H9 (cell line): ENCODE results near the gene TSC22D1. TPM values are rescaled to one million over a fixed set of nuclear protein-coding genes. Genes with fewer than 3 reads are reported as not detected.

Source experiments
- DNase-seq: peaks from one replicate; pipeline ENCODE4 v3.0.0-alpha.2; 2017
- H2AFZ ChIP-seq: one replicate; pipeline ENCODE4 v1.6.1; 2013; ENCODE audit warnings: mild to moderate bottlenecking, low read length, control low read depth, moderate library complexity
- H2AK5ac ChIP-seq: 2 replicates; pipeline ENCODE4 v1.6.1; 2013; ENCODE audit warnings: low read length, control low read depth, mixed read lengths; ENCODE audit not compliant: insufficient read length
- H2BK120ac ChIP-seq: one replicate; pipeline ENCODE4 v1.6.1; 2013; ENCODE audit warnings: low read depth, mild to moderate bottlenecking, low read length, control low read depth, inconsistent platforms; ENCODE audit not compliant: poor library complexity, severe bottlenecking
- H2BK12ac ChIP-seq: 2 replicates; pipeline ENCODE4 v1.6.1; 2013; ENCODE audit warnings: low read length, control low read depth, mixed read lengths, low read depth; ENCODE audit not compliant: insufficient read length
- H2BK15ac ChIP-seq: 2 replicates; pipeline ENCODE4 v1.6.1; 2013; ENCODE audit warnings: low read depth, low read length, control low read depth
- H2BK20ac ChIP-seq: one replicate; pipeline ENCODE4 v1.6.1; 2013; ENCODE audit warnings: low read depth, mild to moderate bottlenecking, low read length, control low read depth, inconsistent platforms; ENCODE audit not compliant: poor library complexity, severe bottlenecking
- H2BK5ac ChIP-seq: 2 replicates; pipeline ENCODE4 v1.6.1; 2013; ENCODE audit warnings: low read length, control low read depth, mixed read lengths; ENCODE audit not compliant: insufficient read length
- H3K14ac ChIP-seq: 2 replicates; pipeline ENCODE4 v1.6.1; 2013; ENCODE audit warnings: low read length, control low read depth; ENCODE audit not compliant: insufficient read depth
- H3K18ac ChIP-seq: 2 replicates; pipeline ENCODE4 v1.6.1; 2013; ENCODE audit warnings: low read depth, mild to moderate bottlenecking, mixed read lengths, low read length, control low read depth; ENCODE audit not compliant: insufficient read length
- H3K23ac ChIP-seq: 2 replicates; pipeline ENCODE4 v1.6.1; 2013; ENCODE audit warnings: low read length, control low read depth, mixed read lengths, low read depth; ENCODE audit not compliant: insufficient read length
- H3K23me2 ChIP-seq: 2 replicates; pipeline ENCODE4 v1.6.1; 2013; ENCODE audit warnings: low read depth, mild to moderate bottlenecking, mixed read lengths, low read length, control low read depth; ENCODE audit not compliant: insufficient read length, poor library complexity, severe bottlenecking
- H3K27ac ChIP-seq: 2 replicates; pipeline ENCODE4 v1.5.1; 2013; ENCODE audit warnings: low read length, control low read depth, mixed read lengths, low read depth; ENCODE audit not compliant: insufficient read length
- H3K27me3 ChIP-seq: 2 replicates; pipeline ENCODE4 v1.6.1; 2013; ENCODE audit warnings: low read length, control low read depth, inconsistent platforms; ENCODE audit not compliant: insufficient read depth
- H3K4ac ChIP-seq: 2 replicates; pipeline ENCODE4 v1.6.1; 2013; ENCODE audit warnings: low read depth, mild to moderate bottlenecking, control low read depth, inconsistent platforms, low read length, moderate library complexity
- H3K4me1 ChIP-seq: 2 replicates; pipeline ENCODE4 v1.6.1; 2013; ENCODE audit warnings: low read length, control low read depth, inconsistent platforms; ENCODE audit not compliant: insufficient read depth
- H3K4me2 ChIP-seq: 2 replicates; pipeline ENCODE4 v1.6.1; 2013; ENCODE audit warnings: low read length, control low read depth, mixed read lengths; ENCODE audit not compliant: insufficient read length, insufficient read depth
- H3K56ac ChIP-seq: 2 replicates; pipeline ENCODE4 v1.6.1; 2013; ENCODE audit warnings: low read depth, mild to moderate bottlenecking, mixed read lengths, low read length, control low read depth; ENCODE audit not compliant: insufficient read length
- H3K79me1 ChIP-seq: 2 replicates; pipeline ENCODE4 v1.6.1; 2013; ENCODE audit warnings: low read depth, mild to moderate bottlenecking, moderate library complexity, low read length, control low read depth, inconsistent platforms; ENCODE audit not compliant: insufficient read depth, poor library complexity, severe bottlenecking
- H3K79me2 ChIP-seq: 2 replicates; pipeline ENCODE4 v1.6.1; 2013; ENCODE audit warnings: low read length, control low read depth, inconsistent platforms; ENCODE audit not compliant: insufficient read depth
- H3K9ac ChIP-seq: 2 replicates; pipeline ENCODE4 v1.6.1; 2013; ENCODE audit warnings: low read length, control low read depth, mixed read lengths; ENCODE audit not compliant: insufficient read length; ENCODE audit errors: extremely low read depth
- H3K9me3 ChIP-seq: one replicate; pipeline ENCODE4 v1.6.1; 2013; ENCODE audit warnings: low read depth, low read length, inconsistent platforms; ENCODE audit not compliant: control insufficient read depth
- H3T11ph ChIP-seq: one replicate; pipeline ENCODE4 v1.6.1; 2013; ENCODE audit warnings: mild to moderate bottlenecking, low read length, control low read depth, inconsistent platforms
- H4K20me1 ChIP-seq: one replicate; pipeline ENCODE4 v1.6.1; 2013; ENCODE audit not compliant: control insufficient read depth, insufficient read length, insufficient read depth
- H4K5ac ChIP-seq: 2 replicates; pipeline ENCODE4 v1.6.1; 2013; ENCODE audit warnings: low read depth, mild to moderate bottlenecking, mixed read lengths, low read length, control low read depth; ENCODE audit not compliant: insufficient read length
- H4K8ac ChIP-seq: replicated peaks from 2 replicates; pipeline ENCODE4 v1.6.1; 2013; ENCODE audit warnings: low read length, control low read depth, mixed read lengths, low read depth; ENCODE audit not compliant: insufficient read length
- H4K91ac ChIP-seq: 2 replicates; pipeline ENCODE4 v1.6.1; 2013; ENCODE audit warnings: low read depth, mild to moderate bottlenecking, moderate library complexity, mixed read lengths, low read length, control low read depth; ENCODE audit not compliant: insufficient read length
- H3K27ac Mint-ChIP-seq, 3 experiments: 2 replicates in 2 of 3; 3 replicates in 1 of 3; pipeline ENCODE4 v1.8.0; 2020 to 2021; ENCODE audit warnings: mixed read lengths in 3 of 3, mild to moderate bottlenecking in 1 of 3, moderate library complexity in 1 of 3
- H3K27me3 Mint-ChIP-seq: 2 replicates; pipeline ENCODE4 v1.8.0; 2021; ENCODE audit warnings: low read depth, mild to moderate bottlenecking, moderate library complexity, mixed read lengths
- H3K36me3 Mint-ChIP-seq, 3 experiments: 2 replicates in 2 of 3; 3 replicates in 1 of 3; pipeline ENCODE4 v1.8.0; 2020 to 2021; ENCODE audit warnings: low read depth in 3 of 3, mixed read lengths in 3 of 3; ENCODE audit not compliant: insufficient read depth in 1 of 3
- H3K4me1 Mint-ChIP-seq, 2 experiments: 2 replicates each; pipeline ENCODE4 v1.8.0; 2020; ENCODE audit warnings: mixed read lengths in 2 of 2
- H3K4me3 Mint-ChIP-seq, 2 experiments: 2 replicates in 1 of 2; 3 replicates in 1 of 2; pipeline ENCODE4 v1.8.0; 2020 to 2021; ENCODE audit warnings: mild to moderate bottlenecking in 2 of 2, mixed read lengths in 2 of 2, moderate library complexity in 1 of 2
- H3K9me3 Mint-ChIP-seq, 2 experiments: 2 replicates in 1 of 2; 3 replicates in 1 of 2; pipeline ENCODE4 v1.8.0; 2020; ENCODE audit warnings: mild to moderate bottlenecking in 2 of 2, mixed read lengths in 2 of 2, moderate library complexity in 1 of 2
- CTCF ChIP-seq: fragments of 200-600 bp; sonication (generic); conservative IDR thresholded peaks from 3 replicates; pipeline ENCODE4 v1.8.0; 2021; ENCODE audit warnings: antibody characterized with exemption, mild to moderate bottlenecking
- WGBS: extraction: QIAGEN DNeasy Blood & Tissue Kit; methylation state at CpG from one replicate; pipeline ENCODE4 v1.1.7; 2013; ENCODE audit warnings: missing lambda C conversion rate, low lambda C conversion rate, mixed read lengths; ENCODE audit not compliant: insufficient read length; ENCODE audit errors: extremely low coverage; 5-methylcytosine and 5-hydroxymethylcytosine counted together
- total RNA-seq: library from RNA; stranded (reverse); gene quantifications from 2 replicates; pipeline ENCODE4 v1.2.1, GENCODE V29; 2021

Gene TSC22D1
- total RNA-seq, 1 experiment from 2014 or later = 76.7 TPM

GRCh38 chr13:44389876-44390275 lies 186.3 kb downstream of the TSC22D1 start:
- no CpG with 5 or more reads among the region's 1 CpG for WGBS
- Mint-ChIP-seq H3K4me1 (peaks cover 23 to 46% of the 10 kb centered on the region in 2 experiments), H3K27ac (no peak overlapping the region)

More at GRCh38 chr13:44389876-44390275, 186.3 kb downstream of the TSC22D1 start:
- Histone ChIP-seq H2BK5ac (no peak overlapping the region), H3K9me3 (no peaks in the 10 kb centered on the region), H2AFZ (no peak overlapping the region), H3K23ac (no peak overlapping the region), H3K4me2 (no peak overlapping the region), H4K5ac (no peak overlapping the region), H4K91ac (no peak overlapping the region), H3T11ph (no peak overlapping the region), H3K79me2 (no peaks in the 10 kb centered on the region), H3K27ac (no peak overlapping the region), H3K23me2 (no peaks in the 10 kb centered on the region), H3K9ac (no peak overlapping the region), H2BK120ac (no peak overlapping the region), H3K4me1 (no peaks in the 10 kb centered on the region; the same call in 1 of the 2 replicates), H3K27me3 (no peaks in the 10 kb centered on the region), H3K18ac (no peak overlapping the region), H4K8ac (no peak overlapping the region), H4K20me1 (no peaks in the 10 kb centered on the region), H3K14ac (no peak overlapping the region), H3K4ac (no peak overlapping the region), H3K56ac (no peak overlapping the region), H2BK20ac (no peak overlapping the region), H3K79me1 (no peaks in the 10 kb centered on the region), H2BK15ac (no peak overlapping the region), H2AK5ac (no peak overlapping the region), H2BK12ac (no peak overlapping the region)
- DNase-seq = no peak
- Mint-ChIP-seq H3K36me3 (peaks cover 0 to 2% (median 0%) of the 10 kb centered on the region in 3 experiments; a peak in 1 of 7 replicates), H3K4me3 (no peak overlapping the region), H3K27me3 (peaks cover 2% of the 10 kb centered on the region), H3K9me3 (no peaks in the 10 kb centered on the region)
- no peak for TF ChIP-seq CTCF
